GM12878 (cell line): ENCODE results near the gene F13A1. TPM values are rescaled to one million over a fixed set of nuclear protein-coding genes. Genes with fewer than 3 reads are reported as not detected.

Experiments used
- ATF3 ChIP-seq: IDR thresholded peaks from 2 replicates; pipeline ENCODE4 v1.6.1; 2011; ENCODE audit warnings: low read depth, mild to moderate bottlenecking, low read length, moderate library complexity, borderline replicate concordance; ENCODE audit errors: extremely low read depth
- ATF7 ChIP-seq: fragments of 450-650 bp; IDR thresholded peaks from 2 replicates; pipeline ENCODE4 v1.6.1; 2016; ENCODE audit warnings: low read depth, mild to moderate bottlenecking
- BCLAF1 ChIP-seq: fragments of 450-650 bp; IDR thresholded peaks from 2 replicates; pipeline ENCODE4 v1.6.1; 2017; ENCODE audit warnings: antibody characterized with exemption, mild to moderate bottlenecking, moderate library complexity
- BHLHE40 ChIP-seq, 2 experiments: fragments of 450-650 bp in 1 of 2; IDR thresholded peaks; 2 replicates each; pipeline ENCODE4 v1.6.1; 2011 to 2017; ENCODE audit warnings: low read depth in 2 of 2, borderline replicate concordance in 1 of 2, improper control_type of control experiment in 1 of 2, low read length in 1 of 2, mild to moderate bottlenecking in 1 of 2
- DPF2 ChIP-seq: fragments of 450-650 bp; IDR thresholded peaks from 2 replicates; pipeline ENCODE4 v1.6.1; 2017; ENCODE audit warnings: mild to moderate bottlenecking
- E2F4 ChIP-seq: IDR thresholded peaks from 2 replicates; pipeline ENCODE4 v1.6.1; 2012; ENCODE audit warnings: low read depth, low read length, improper control_type of control experiment
- EED ChIP-seq: sonication (generic); IDR thresholded peaks from 2 replicates; pipeline ENCODE4 v1.6.1; 2016; ENCODE audit warnings: antibody characterized with exemption, low read depth
- ELK1 ChIP-seq: IDR thresholded peaks from 2 replicates; pipeline ENCODE4 v1.6.1; 2012; ENCODE audit warnings: low read depth, low read length, improper control_type of control experiment
- ETV6 ChIP-seq, 2 experiments: fragments of 450-650 bp in 1 of 2; IDR thresholded peaks in 1 of 2; conservative IDR thresholded peaks in 1 of 2; 2 replicates each; pipeline ENCODE4 v1.6.1; 2014; ENCODE audit warnings: antibody characterized with exemption in 1 of 2, borderline replicate concordance in 1 of 2, low read depth in 1 of 2, mild to moderate bottlenecking in 1 of 2, moderate library complexity in 1 of 2
- FOXK2 ChIP-seq: fragments of 450-650 bp; IDR thresholded peaks from 2 replicates; pipeline ENCODE4 v1.6.1; 2017; ENCODE audit warnings: mild to moderate bottlenecking, moderate library complexity
- HCFC1 ChIP-seq: fragments of 150-350 bp; IDR thresholded peaks from 2 replicates; pipeline ENCODE4 v1.6.1; 2014; ENCODE audit warnings: low read length
- IKZF2 ChIP-seq, 2 experiments: fragments of 450-650 bp; IDR thresholded peaks; 2 replicates each; pipeline ENCODE4 v1.6.1; 2017; ENCODE audit warnings: mild to moderate bottlenecking in 2 of 2, moderate library complexity in 2 of 2
- IRF4 ChIP-seq: IDR thresholded peaks from 2 replicates; pipeline ENCODE4 v1.6.1; 2011; ENCODE audit warnings: low read depth, low read length
- KDM1A ChIP-seq: fragments of 200-600 bp; sonication (generic); IDR thresholded peaks from 2 replicates; pipeline ENCODE4 v1.6.1; 2016; ENCODE audit warnings: borderline replicate concordance
- MTA2 ChIP-seq: fragments of 450-650 bp; IDR thresholded peaks from 2 replicates; pipeline ENCODE4 v1.6.1; 2016; ENCODE audit warnings: low read depth, mild to moderate bottlenecking, moderate library complexity
- PML ChIP-seq: IDR thresholded peaks from 2 replicates; pipeline ENCODE4 v1.6.1; 2012; ENCODE audit warnings: low read length, inconsistent platforms
- RAD51 ChIP-seq: fragments of 450-650 bp; IDR thresholded peaks from 2 replicates; pipeline ENCODE4 v1.6.1; 2016; ENCODE audit warnings: moderate library complexity, mild to moderate bottlenecking, inconsistent platforms
- RELB ChIP-seq: fragments of 450-650 bp; IDR thresholded peaks from 2 replicates; pipeline ENCODE4 v1.6.1; 2017; ENCODE audit warnings: low read depth, mild to moderate bottlenecking, moderate library complexity
- RUNX3 ChIP-seq: IDR thresholded peaks from 2 replicates; pipeline ENCODE4 v1.6.1; 2012; ENCODE audit warnings: low read length, inconsistent platforms
- SP1 ChIP-seq: IDR thresholded peaks from one replicate; pipeline ENCODE4 v1.6.1; 2011; ENCODE audit warnings: low read depth, low read length
- TCF3 ChIP-seq: IDR thresholded peaks from 2 replicates; pipeline ENCODE4 v1.6.1; 2012; ENCODE audit warnings: low read depth, mild to moderate bottlenecking, low read length, borderline replicate concordance; ENCODE audit not compliant: insufficient read depth
- ZNF207 ChIP-seq: fragments of 450-650 bp; IDR thresholded peaks from 2 replicates; pipeline ENCODE4 v1.6.1; 2014; ENCODE audit warnings: antibody characterized with exemption, mild to moderate bottlenecking, borderline replicate concordance
- ZNF384 ChIP-seq: IDR thresholded peaks from 2 replicates; pipeline ENCODE4 v1.6.1; 2012; ENCODE audit warnings: low read depth, mild to moderate bottlenecking, low read length, improper control_type of control experiment, borderline replicate concordance
- ZSCAN29 ChIP-seq: fragments of 450-650 bp; IDR thresholded peaks from 2 replicates; pipeline ENCODE4 v1.6.1; 2017; ENCODE audit warnings: mild to moderate bottlenecking, moderate library complexity
- polyA plus RNA-seq, 11 experiments: library from polyadenylated mRNA; depleted of rRNA in 4 of 11; unstranded in 6 of 11; stranded (reverse) in 5 of 11; fragments of >200 nt; fragmentation: Nextera tagmentation in 4 of 11; fragmentation: Illumina TruSeq in 1 of 11; extraction: Ambion mirVana in 4 of 11; extraction: Trizol in 1 of 11; gene quantifications; 1 replicate in 1 of 11; 2 replicates in 10 of 11; pipeline versions ENCODE4 v1.2.1 to v1.2.3, GENCODE V29; 2011 to 2016; ENCODE audit warnings: inconsistent platforms in 2 of 11, missing spikeins in 2 of 11, low read depth in 1 of 11
- total RNA-seq, 4 experiments: library from RNA; depleted of rRNA in 3 of 4; stranded (reverse); fragments of >200 nt in 3 of 4; fragmentation: Illumina TruSeq in 1 of 4; extraction: Trizol in 1 of 4; gene quantifications; 2 replicates each; pipeline versions ENCODE4 v1.2.1 to v1.2.3, GENCODE V29; 2013 to 2021

F13A1 gene
- total and polyA plus RNA-seq, 10 of the 15 experiments (the other 5 are each of a cell fraction or from before 2014, with no cell fraction given), result 0.48 to 1.8 (median 1.0) TPM

- TF ChIP-seq ZNF207, result 0 out of 2 replicates have a peak, but pooled peaks have one; percentile 16
- TF ChIP-seq RAD51, result no peak
- no peak; the same call in 1 of the 2 replicates for TF ChIP-seq PML
- TF ChIP-seq TCF3, result 0 out of 2 replicates have a peak, but pooled peaks have one; percentile 25
- TF ChIP-seq RELB, result peak; percentile 70
- TF ChIP-seq ATF3, result no peak
- no peak for TF ChIP-seq SP1
- no peak for TF ChIP-seq KDM1A
- TF ChIP-seq EED, result peak; percentile 43; the same call in 1 of the 2 replicates
- no peak for TF ChIP-seq FOXK2
- TF ChIP-seq ETV6 (conservative IDR thresholded peaks at IDR 0.05 in 1 of 2, IDR thresholded peaks at IDR 0.05 in 1 of 2; ENCODE audit: borderline replicate concordance in 1 of 2, low read depth in 1 of 2), result peak in 1 of 2 experiments; percentile 11; a peak in 1 of 4 replicates
- TF ChIP-seq BHLHE40 (IDR thresholded peaks at IDR 0.05; ENCODE audit: borderline replicate concordance in 1 of 2, low read depth in 2 of 2, low read length in 1 of 2), result peak; percentile 72 to 78
- peak; percentile 20; the same call in 1 of the 2 replicates for TF ChIP-seq ELK1
- TF ChIP-seq E2F4, result no peak
- no peak for TF ChIP-seq ZSCAN29
- 0 out of 2 replicates have a peak, but pooled peaks have one; percentile 12 for TF ChIP-seq DPF2
- TF ChIP-seq IKZF2 (IDR thresholded peaks at IDR 0.05), result peak; percentile 72
- peak; percentile 89 for TF ChIP-seq MTA2
- TF ChIP-seq ATF7, result peak; percentile 37; the same call in 1 of the 2 replicates
- peak; percentile 93 for TF ChIP-seq RUNX3
- TF ChIP-seq BCLAF1, result no peak
- no peak for TF ChIP-seq HCFC1
- TF ChIP-seq IRF4, result 0 out of 2 replicates have a peak, but pooled peaks have one; percentile 41
- TF ChIP-seq ZNF384, result peak; percentile 82
Observed at GRCh38 chr6:6331946-6332601, 11.6 kb upstream of the F13A1 start (continued).
